Large intestine (tissue), 3 donors: ENCODE results near the gene MYH11. TPM values are rescaled to one million over a fixed set of nuclear protein-coding genes. Genes with fewer than 3 reads are reported as not detected.
A peak's percentile ranks its signal among the peaks of the same experiment; 100 is the strongest.

Experiments used
- DNase-seq, 2 donors: peaks; one replicate each; pipeline versions ENCODE4 v3.0.0 to v3.0.0-alpha.2; 2013
- H3K27ac ChIP-seq: one replicate; pipeline ENCODE4 v1.5.1; 2013; ENCODE audit warnings: low read length
- H3K27me3 ChIP-seq: 2 replicates; pipeline ENCODE4 v1.6.1; 2013; ENCODE audit warnings: low read length; ENCODE audit not compliant: control insufficient read depth, insufficient read depth
- H3K36me3 ChIP-seq: 2 replicates; pipeline ENCODE4 v1.6.1; 2013; ENCODE audit warnings: low read length; ENCODE audit not compliant: control insufficient read depth, insufficient read depth
- H3K4me1 ChIP-seq: one replicate; pipeline ENCODE4 v1.6.1; 2013; ENCODE audit warnings: low read length; ENCODE audit not compliant: control insufficient read depth, insufficient read depth
- H3K4me3 ChIP-seq: one replicate; pipeline ENCODE4 v1.5.1; 2013; ENCODE audit warnings: low read length
- H3K9me3 ChIP-seq: one replicate; pipeline ENCODE4 v1.6.1; 2013; ENCODE audit warnings: mild to moderate bottlenecking, low read depth, low read length, moderate library complexity; ENCODE audit not compliant: control insufficient read depth
- WGBS: methylation state at CpG from one replicate; pipeline ENCODE4 v1.1.5; 2013; ENCODE audit warnings: low lambda C conversion rate; ENCODE audit not compliant: insufficient coverage; 5-methylcytosine and 5-hydroxymethylcytosine counted together
- polyA plus RNA-seq: library from polyadenylated mRNA; unstranded; fragments of 120-200 nt; gene quantifications from one replicate; pipeline ENCODE4 v1.2.1, GENCODE V29; 2013

Gene MYH11
- polyA plus RNA-seq, 1 donor, result 401 TPM

GRCh38 chr16:15832241-15832640 lies 24.6 kb downstream of the MYH11 start:
- Histone ChIP-seq H3K4me1 (no peaks in the 10 kb centered on the region), H3K36me3 (no peaks in the 10 kb centered on the region), H3K27ac (no peak overlapping the region), H3K9me3 (no peaks in the 10 kb centered on the region), H3K4me3 (no peak overlapping the region), H3K27me3 (no peaks in the 10 kb centered on the region)
- WGBS, result no CpG with 5 or more reads among the region's 6 CpGs
- DNase-seq, result no peak

DNA sequence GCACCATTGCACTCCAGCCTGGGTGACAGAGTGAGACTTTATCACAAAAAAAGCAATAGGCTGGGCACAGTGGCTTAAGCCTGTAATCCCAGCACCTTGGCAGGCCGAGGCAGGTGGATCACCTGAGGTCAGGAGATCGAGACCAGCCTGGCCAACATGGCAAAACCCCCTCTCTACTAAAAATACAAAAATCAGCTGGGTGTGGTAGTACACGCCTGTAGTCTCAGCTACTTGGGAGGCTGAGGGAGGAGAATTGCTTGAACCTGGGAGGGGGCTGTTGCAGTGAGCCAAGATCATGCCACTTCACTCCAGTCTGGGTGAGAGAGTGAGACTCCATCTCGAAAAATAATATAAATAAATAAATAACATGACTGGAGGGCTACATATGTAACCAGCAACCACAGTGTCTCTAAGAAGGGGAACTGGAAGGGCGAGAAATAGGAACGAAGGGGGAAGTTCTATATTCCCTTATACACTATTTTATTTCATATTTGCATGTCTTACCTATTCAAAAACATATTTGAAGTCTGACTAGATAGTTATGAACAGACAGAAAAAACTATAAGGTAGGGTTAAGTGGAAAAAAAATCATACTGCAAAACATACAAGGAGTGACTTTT lies 25.9 kb downstream of the MYH11 start:
- Histone ChIP-seq H3K9me3 (no peaks in the 10 kb centered on the region), H3K36me3 (no peaks in the 10 kb centered on the region), H3K27me3 (no peaks in the 10 kb centered on the region), H3K4me1 (no peaks in the 10 kb centered on the region), H3K4me3 (no peak overlapping the region), H3K27ac (no peak overlapping the region)
- no peak for DNase-seq
- 85% methylated on average over 2 of the region's 6 CpGs for WGBS

- peak; percentile 40 to 42 for DNase-seq
- no peaks in the 10 kb centered on the region for H3K4me1 ChIP-seq
- H3K27ac ChIP-seq, result no peak overlapping the region
- no CpG with 5 or more reads among the region's 9 CpGs for WGBS
- H3K27me3 ChIP-seq, result no peaks in the 10 kb centered on the region
- H3K4me3 ChIP-seq, result no peak overlapping the region
- H3K36me3 ChIP-seq, result no peaks in the 10 kb centered on the region
- no peaks in the 10 kb centered on the region for H3K9me3 ChIP-seq
These were observed 27.4 kb downstream of the MYH11 start for GRCh38 chr16:15829460-15829859.

- no peaks in the 10 kb centered on the region for H3K36me3 ChIP-seq
These were observed 29.0 kb downstream of the MYH11 start for GRCh38 chr16:15827709-15828343.

GRCh38 chr16:15827299-15827698 lies 29.5 kb downstream of the MYH11 start:
- Histone ChIP-seq H3K27ac (no peak overlapping the region), H3K4me1 (no peaks in the 10 kb centered on the region), H3K4me3 (no peak overlapping the region), H3K9me3 (no peaks in the 10 kb centered on the region), H3K36me3 (no peaks in the 10 kb centered on the region), H3K27me3 (no peaks in the 10 kb centered on the region)
- DNase-seq, result no peak
- WGBS, result no CpG with 5 or more reads among the region's 7 CpGs

More at GRCh38 chr16:15827709-15828343, 29.0 kb downstream of the MYH11 start:
- Histone ChIP-seq H3K9me3 (no peaks in the 10 kb centered on the region), H3K4me3 (no peak overlapping the region), H3K27me3 (no peaks in the 10 kb centered on the region), H3K4me1 (no peaks in the 10 kb centered on the region), H3K27ac (no peak overlapping the region)
- WGBS, result no CpG with 5 or more reads among the region's 11 CpGs
- DNase-seq, result no peak

DNA sequence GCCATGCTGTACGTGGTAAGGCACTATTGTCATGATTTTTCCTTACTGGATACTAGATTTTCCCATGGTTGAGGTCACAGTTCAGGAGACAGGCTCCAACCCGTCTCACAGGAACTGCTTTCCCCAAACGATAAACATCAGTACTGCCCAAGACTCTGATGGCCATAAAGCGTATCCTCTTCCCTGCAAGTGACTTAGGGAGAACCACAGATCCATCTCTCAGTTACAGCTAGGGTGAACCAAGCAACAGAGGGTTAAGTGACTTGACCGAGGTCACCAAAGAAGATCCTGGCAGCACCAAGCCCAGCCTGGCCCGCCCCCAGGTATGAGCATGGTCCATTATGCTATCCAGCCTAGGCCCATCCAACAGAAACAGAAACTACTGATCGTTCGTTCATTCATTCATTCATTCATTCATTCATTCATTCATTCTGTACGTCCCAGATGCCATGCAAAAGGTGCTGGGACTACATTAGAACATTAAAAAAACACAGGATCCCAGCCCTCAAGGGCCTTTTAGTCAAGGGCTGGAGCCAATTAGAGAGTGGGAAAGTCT lies 31.0 kb downstream of the MYH11 start:
- H3K4me1 ChIP-seq, result no peaks in the 10 kb centered on the region
- H3K36me3 ChIP-seq, result no peaks in the 10 kb centered on the region
- WGBS, result 60% methylated on average over 3 of the region's 9 CpGs
- no peak overlapping the region for H3K4me3 ChIP-seq
- no peaks in the 10 kb centered on the region for H3K27me3 ChIP-seq
- DNase-seq, result no peak
- no peak overlapping the region for H3K27ac ChIP-seq
- no peaks in the 10 kb centered on the region for H3K9me3 ChIP-seq

GRCh38 chr16:15822957-15823356 lies 33.9 kb downstream of the MYH11 start:
- Histone ChIP-seq H3K9me3 (no peaks in the 10 kb centered on the region), H3K27me3 (no peaks in the 10 kb centered on the region), H3K27ac (no peak overlapping the region), H3K4me3 (no peak overlapping the region), H3K36me3 (no peaks in the 10 kb centered on the region), H3K4me1 (no peaks in the 10 kb centered on the region)
- WGBS, result no CpG with 5 or more reads among the region's 17 CpGs
- no peak for DNase-seq

- DNase-seq, result no peak
- Histone ChIP-seq H3K27ac (no peak overlapping the region), H3K9me3 (no peaks in the 10 kb centered on the region), H3K4me1 (no peaks in the 10 kb centered on the region), H3K27me3 (no peaks in the 10 kb centered on the region), H3K4me3 (no peak overlapping the region), H3K36me3 (no peaks in the 10 kb centered on the region)
- WGBS, result 100% methylated on average over 2 of the region's 7 CpGs
These were observed 36.0 kb downstream of the MYH11 start for GRCh38 chr16:15820837-15821236.

- Histone ChIP-seq H3K4me3 (no peak overlapping the region), H3K36me3 (no peaks in the 10 kb centered on the region), H3K9me3 (no peaks in the 10 kb centered on the region), H3K27ac (no peak overlapping the region), H3K27me3 (peaks cover 3% of the 10 kb centered on the region), H3K4me1 (no peaks in the 10 kb centered on the region)
- no CpG with 5 or more reads among the region's 2 CpGs for WGBS
- DNase-seq, result no peak
These were observed 37.8 kb downstream of the MYH11 start for GRCh38 chr16:15819046-15819445.

DNA sequence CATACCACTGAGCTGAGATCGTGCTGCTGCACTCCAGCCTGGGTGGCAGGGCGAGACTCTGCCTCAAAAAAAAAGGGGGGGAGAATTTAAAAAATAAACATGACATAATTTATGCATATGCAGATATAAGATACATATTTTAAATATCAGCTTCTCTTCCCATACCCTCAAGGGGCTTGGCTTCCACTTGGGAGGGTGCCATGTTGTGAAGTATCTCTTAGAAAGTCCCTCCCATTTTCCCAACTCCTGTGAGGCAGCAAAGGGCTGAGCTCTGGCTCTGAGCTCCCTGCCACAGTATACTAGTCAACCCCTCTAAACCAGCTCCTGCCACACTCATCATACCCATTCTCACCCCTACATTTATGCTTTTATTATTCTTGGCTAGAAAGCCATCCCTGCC lies 39.4 kb downstream of the MYH11 start:
- Histone ChIP-seq H3K36me3 (no peaks in the 10 kb centered on the region), H3K4me3 (no peak overlapping the region), H3K4me1 (no peaks in the 10 kb centered on the region), H3K27me3 (peaks cover 3% of the 10 kb centered on the region), H3K9me3 (no peaks in the 10 kb centered on the region), H3K27ac (no peak overlapping the region)
- WGBS, result 100% methylated on average over 1 of the region's 2 CpGs
- DNase-seq, result no peak

GRCh38 chr16:15816228-15816627 lies 40.6 kb downstream of the MYH11 start:
- H3K27ac ChIP-seq, result no peak overlapping the region
- no peaks in the 10 kb centered on the region for H3K36me3 ChIP-seq
- H3K27me3 ChIP-seq, result peaks cover 9% of the 10 kb centered on the region
- H3K9me3 ChIP-seq, result no peaks in the 10 kb centered on the region
- no peak overlapping the region for H3K4me3 ChIP-seq
- no peaks in the 10 kb centered on the region for H3K4me1 ChIP-seq
- no peak for DNase-seq
